ENCODE measurements around the gene YPEL1. TPM values are rescaled to one million over a fixed set of nuclear protein-coding genes. Genes with fewer than 3 reads are reported as not detected.
"Not testable (repeated sequence)": the region's sequence is repeated elsewhere in the genome, so short reads cannot be mapped to it uniquely, and the experiment has no call there.

YPEL1 gene
- total RNA-seq, 2 donors from 2014 or later = 2.2 to 2.9 TPM

- H3K27ac ChIP-seq = no peak overlapping the region
- no peak overlapping the region for H3K9ac ChIP-seq (ENCODE audit: low read depth in 2 of 2, low read length in 2 of 2)
- intact Hi-C loops (cut with DNase I) = no loop called here
- H3K9me3 ChIP-seq = no peaks in the 10 kb centered on the region
- no peak for TF ChIP-seq CTCF (IDR thresholded peaks at IDR 0.05)
- no peak overlapping the region for H3K4me3 ChIP-seq
- no peak for DNase-seq
- no peaks in the 10 kb centered on the region for H3K4me1 ChIP-seq
- H3K36me3 ChIP-seq = peaks cover 8% of the 10 kb centered on the region
- no peaks in the 10 kb centered on the region for H3K27me3 ChIP-seq
Measured at GRCh38 chr22:21681566-21682370, 53.8 kb downstream of the YPEL1 start.

- no peak for DNase-seq
- no peak for TF ChIP-seq CTCF (IDR thresholded peaks at IDR 0.05)
- peaks cover under 1% of the 10 kb centered on the region for H3K36me3 ChIP-seq
- H3K9ac ChIP-seq (ENCODE audit: low read depth in 2 of 2, low read length in 2 of 2) = no peak overlapping the region
- no peaks in the 10 kb centered on the region for H3K4me1 ChIP-seq
- intact Hi-C loops (cut with DNase I) = no loop called here
- H3K9me3 ChIP-seq = no peaks in the 10 kb centered on the region
- no peak overlapping the region for H3K4me3 ChIP-seq
- no peak overlapping the region for H3K27ac ChIP-seq
- H3K27me3 ChIP-seq = no peaks in the 10 kb centered on the region
Measured at GRCh38 chr22:21680830-21681565, 54.6 kb downstream of the YPEL1 start.

GRCh38 chr22:21679383-21679782 is 56.2 kb downstream of the YPEL1 start:
- intact Hi-C loops (cut with DNase I) = no loop called here
- no peak for TF ChIP-seq CTCF (IDR thresholded peaks at IDR 0.05)
- no peaks in the 10 kb centered on the region for H3K4me1 ChIP-seq
- H3K9ac ChIP-seq (ENCODE audit: low read depth in 2 of 2, low read length in 2 of 2) = no peak overlapping the region
- no peak overlapping the region for H3K4me3 ChIP-seq
- H3K27ac ChIP-seq = no peak overlapping the region
- no peaks in the 10 kb centered on the region for H3K9me3 ChIP-seq
- H3K27me3 ChIP-seq = no peaks in the 10 kb centered on the region
- no peaks in the 10 kb centered on the region for H3K36me3 ChIP-seq
- DNase-seq = no peak

- H3K9ac ChIP-seq (ENCODE audit: low read depth in 2 of 2, low read length in 2 of 2); intact Hi-C loops (cut with DNase I); H3K36me3 ChIP-seq; DNase-seq; H3K9me3 ChIP-seq; H3K4me3 ChIP-seq; H3K27ac ChIP-seq; H3K27me3 ChIP-seq; H3K4me1 ChIP-seq: not testable (repeated sequence)
Measured at GRCh38 chr22:21678842-21679241, 56.8 kb downstream of the YPEL1 start.

GRCh38 chr22:21677606-21678443 is 57.8 kb downstream of the YPEL1 start:
- H3K36me3 ChIP-seq = no peaks in the 10 kb centered on the region

More at GRCh38 chr22:21677606-21678443, 57.8 kb downstream of the YPEL1 start:
- Histone ChIP-seq H3K9me3 (no peaks in the 10 kb centered on the region), H3K9ac (ENCODE audit: low read depth in 2 of 2, low read length in 2 of 2) (no peak overlapping the region), H3K4me1 (no peaks in the 10 kb centered on the region), H3K27me3 (no peaks in the 10 kb centered on the region), H3K4me3 (no peak overlapping the region), H3K27ac (no peak overlapping the region)
- no peak for TF ChIP-seq CTCF (IDR thresholded peaks at IDR 0.05)
- no peak for DNase-seq
- intact Hi-C loops (cut with DNase I) = no loop called here
